Measurements from ENCODE around the gene TBC1D22A. TPM values are rescaled to one million over a fixed set of nuclear protein-coding genes. Genes with fewer than 3 reads are reported as not detected.
"Not testable (repeated sequence)": the region's sequence is repeated elsewhere in the genome, so short reads cannot be mapped to it uniquely, and the experiment has no call there.

TBC1D22A gene
- total RNA-seq, 1 donor from 2014 or later: 10.6 TPM

GRCh38 chr22:46732513-46732912 lies 29.9 kb upstream of the TBC1D22A start:
- H3K9ac ChIP-seq: no peak overlapping the region
- no peak overlapping the region for H3K4me2 ChIP-seq
- Mint-ChIP-seq H3K4me3 (no peak overlapping the region), H3K36me3 (peaks cover 6% of the 10 kb centered on the region), H3K27ac (no peak overlapping the region), H3K27me3 (ENCODE audit: insufficient read depth, low read depth) (peaks cover 2% of the 10 kb centered on the region), H3K4me1 (peaks cover 45% of the 10 kb centered on the region), H3K9me3 (no peaks in the 10 kb centered on the region)
- H3K9me3 ChIP-seq (ENCODE audit: low read depth): no peaks in the 10 kb centered on the region
- DNase-seq (ENCODE audit: low spot score): no peak
- H3K4me1 ChIP-seq: peaks cover 29% of the 10 kb centered on the region
- peaks cover 95% of the 10 kb centered on the region for H4K20me1 ChIP-seq (ENCODE audit: low read depth)
- no peaks in the 10 kb centered on the region for H3K36me3 ChIP-seq
- H3K27me3 ChIP-seq: no peaks in the 10 kb centered on the region
- peaks cover 87% of the 10 kb centered on the region for H3K79me2 ChIP-seq (ENCODE audit: low read depth)
- no peak overlapping the region for H3K27ac ChIP-seq
- no peak overlapping the region for H3K4me3 ChIP-seq
- no peak for TF ChIP-seq CTCF (IDR thresholded peaks at IDR 0.05)
- peaks cover 26% of the 10 kb centered on the region for H3F3A ChIP-seq (ENCODE audit: low read depth)
- no peak overlapping the region for H2AFZ ChIP-seq (replicated peaks)

- H2AFZ ChIP-seq (replicated peaks); H3K27ac ChIP-seq; H3K4me3 Mint-ChIP-seq; H3K27me3 ChIP-seq; H3K4me3 ChIP-seq; H3K4me2 ChIP-seq; H3K36me3 ChIP-seq; DNase-seq (ENCODE audit: low spot score); H3K27me3 Mint-ChIP-seq (ENCODE audit: insufficient read depth, low read depth); H3K9ac ChIP-seq; H3K27ac Mint-ChIP-seq; H3K9me3 ChIP-seq (ENCODE audit: low read depth); H3K36me3 Mint-ChIP-seq; H3K9me3 Mint-ChIP-seq: not testable (repeated sequence)
- H3K4me1 Mint-ChIP-seq: peaks cover 51% of the 10 kb centered on the region
- H3F3A ChIP-seq (ENCODE audit: low read depth): peaks cover 34% of the 10 kb centered on the region
- H3K4me1 ChIP-seq: peaks cover 29% of the 10 kb centered on the region
- H4K20me1 ChIP-seq (ENCODE audit: low read depth): peaks cover 82% of the 10 kb centered on the region
- peaks cover 79% of the 10 kb centered on the region for H3K79me2 ChIP-seq (ENCODE audit: low read depth)
Observed at GRCh38 chr22:46734213-46734722, 28.2 kb upstream of the TBC1D22A start.

- Histone ChIP-seq H3K4me2 (no peak overlapping the region), H3K79me2 (ENCODE audit: low read depth) (peaks cover 74% of the 10 kb centered on the region), H3F3A (ENCODE audit: low read depth) (peaks cover 34% of the 10 kb centered on the region), H3K27me3 (no peaks in the 10 kb centered on the region), H2AFZ (replicated peaks) (no peak overlapping the region), H3K4me3 (no peak overlapping the region), H3K27ac (no peak overlapping the region), H3K4me1 (peaks cover 29% of the 10 kb centered on the region), H4K20me1 (ENCODE audit: low read depth) (peaks cover 75% of the 10 kb centered on the region), H3K9ac (no peak overlapping the region), H3K9me3 (ENCODE audit: low read depth) (no peaks in the 10 kb centered on the region), H3K36me3 (no peaks in the 10 kb centered on the region)
- Mint-ChIP-seq H3K9me3 (no peaks in the 10 kb centered on the region), H3K27ac (no peak overlapping the region), H3K4me1 (peaks cover 52% of the 10 kb centered on the region), H3K36me3 (peaks cover 4% of the 10 kb centered on the region), H3K4me3 (peak overlapping the region; percentile 38), H3K27me3 (ENCODE audit: insufficient read depth, low read depth) (peaks cover 2% of the 10 kb centered on the region)
- no peak for DNase-seq (ENCODE audit: low spot score)
- TF ChIP-seq CTCF (IDR thresholded peaks at IDR 0.05) (no peak), EZH2phosphoT487 (IDR thresholded peaks at IDR 0.05) (no peak), EZH2 (IDR thresholded peaks at IDR 0.05) (no peak)
Observed at GRCh38 chr22:46734830-46735453, 27.5 kb upstream of the TBC1D22A start.

Measured in neural progenitor cell (in vitro differentiated cells).